GM12891 (cell line): ENCODE measurements around the gene FBXL7.

Experiments
- DNase-seq: peaks from one replicate; pipeline ENCODE4 v3.0.0; 2011; ENCODE audit warnings: low spot score; ENCODE audit not compliant: insufficient read length
- FAIRE-seq: peaks from 2 replicates; lab custom pipeline; 2011; peaks lifted over from hg19 to GRCh38; lab: Jason Lieb, UNC
- PAX5 ChIP-seq: IDR thresholded peaks from 2 replicates; pipeline ENCODE4 v1.6.1; 2011; ENCODE audit warnings: low read length, moderate library complexity, mild to moderate bottlenecking; ENCODE audit not compliant: insufficient read depth, severe bottlenecking
- POLR2A ChIP-seq: IDR thresholded peaks from 2 replicates; pipeline ENCODE4 v1.6.1; 2011; ENCODE audit warnings: low read depth, low read length, control low read depth
- POLR2AphosphoS5 ChIP-seq: IDR thresholded peaks from 2 replicates; pipeline ENCODE4 v1.6.1; 2011; ENCODE audit warnings: low read depth, low read length, control low read depth
- POU2F2 ChIP-seq: IDR thresholded peaks from 2 replicates; pipeline ENCODE4 v1.6.1; 2011; ENCODE audit warnings: low read depth, mild to moderate bottlenecking, control low read depth, low read length, moderate library complexity
- SPI1 ChIP-seq: IDR thresholded peaks from 2 replicates; pipeline ENCODE4 v1.6.1; 2011; ENCODE audit warnings: low read depth, low read length, control low read depth
- TAF1 ChIP-seq: IDR thresholded peaks from 2 replicates; pipeline ENCODE4 v1.6.1; 2011; ENCODE audit warnings: low read depth, low read length, control low read depth

The FBXL7 gene

DNA sequence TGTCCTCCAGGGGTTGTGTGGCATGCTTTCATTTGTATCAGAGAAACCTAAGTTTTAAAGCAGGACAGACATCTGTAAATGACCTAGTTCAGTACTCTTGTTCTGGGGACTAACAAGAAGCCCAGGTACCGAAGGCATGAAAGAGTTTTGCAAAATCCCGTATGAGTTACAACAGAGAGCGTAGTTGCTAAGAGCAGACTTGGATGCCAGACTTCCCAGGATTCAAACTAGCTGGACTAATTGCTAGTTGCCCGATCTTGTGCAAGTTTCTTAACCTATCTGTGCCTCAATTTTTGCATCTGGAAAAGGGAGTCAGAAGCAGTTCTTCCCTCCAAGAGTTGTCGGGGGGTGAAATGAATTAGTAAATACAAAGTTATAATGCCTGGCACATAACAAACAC lies 20.9 kb downstream of the FBXL7 start:
- no peak for FAIRE-seq
- no peak for DNase-seq
- TF ChIP-seq SPI1 (no peak), POLR2AphosphoS5 (no peak), POU2F2 (no peak), PAX5 (no peak), TAF1 (no peak), POLR2A (no peak)

GRCh38 chr5:15521381-15522186 lies 21.6 kb downstream of the FBXL7 start:
- DNase-seq (no peak), FAIRE-seq (no peak)
- TF ChIP-seq POLR2A = no peak
- no peak for TF ChIP-seq POU2F2
- TF ChIP-seq PAX5 = no peak
- no peak for TF ChIP-seq SPI1
- TF ChIP-seq POLR2AphosphoS5 = no peak
- TF ChIP-seq TAF1 = no peak

GRCh38 chr5:15522187-15522520 lies 22.2 kb downstream of the FBXL7 start:
- no peak for DNase-seq

GRCh38 chr5:15524712-15525111 lies 24.7 kb downstream of the FBXL7 start:
- TF ChIP-seq POLR2AphosphoS5 = no peak
- TF ChIP-seq POU2F2 = no peak
- TF ChIP-seq POLR2A = no peak
- TF ChIP-seq PAX5 = no peak
- DNase-seq (no peak), FAIRE-seq (no peak)

More at GRCh38 chr5:15522187-15522520, 22.2 kb downstream of the FBXL7 start:
- no peak for TF ChIP-seq TAF1
- TF ChIP-seq POU2F2 = no peak
- TF ChIP-seq PAX5 = no peak
- no peak for TF ChIP-seq SPI1
- TF ChIP-seq POLR2A = no peak
- no peak for TF ChIP-seq POLR2AphosphoS5
- FAIRE-seq = no peak

- FAIRE-seq = no peak
- no peak for DNase-seq
These were observed 25.8 kb downstream of the FBXL7 start for GRCh38 chr5:15525703-15526275.

GRCh38 chr5:15526413-15526812 lies 26.4 kb downstream of the FBXL7 start:
- no peak for DNase-seq
- no peak for TF ChIP-seq POLR2AphosphoS5
- no peak for TF ChIP-seq POLR2A
- no peak for TF ChIP-seq PAX5
- no peak for TF ChIP-seq SPI1
- TF ChIP-seq POU2F2 = no peak
- no peak for TF ChIP-seq TAF1
- FAIRE-seq = no peak

More at GRCh38 chr5:15525703-15526275, 25.8 kb downstream of the FBXL7 start:
- TF ChIP-seq POU2F2 (no peak), POLR2A (no peak), POLR2AphosphoS5 (no peak), SPI1 (no peak), PAX5 (no peak), TAF1 (no peak)

DNA sequence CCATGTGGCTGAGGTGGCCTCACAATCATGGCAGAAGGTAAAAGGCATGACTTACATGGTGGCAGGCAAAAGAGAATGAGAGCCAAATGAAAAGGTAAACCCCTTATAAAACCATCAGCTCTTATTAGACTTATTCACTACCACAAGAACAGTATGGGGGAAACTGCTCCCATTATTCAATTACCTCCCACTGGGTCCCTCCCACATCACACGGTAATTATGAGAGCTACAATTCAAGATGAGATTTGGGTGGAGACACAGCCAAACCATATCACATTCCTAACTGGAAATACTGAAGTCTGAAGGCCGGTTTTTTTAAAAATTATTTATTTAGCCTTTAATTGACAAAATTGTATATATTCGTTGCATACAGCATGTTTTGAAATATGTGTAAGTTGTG lies 28.5 kb downstream of the FBXL7 start:
- no peak for FAIRE-seq
- DNase-seq = no peak
- TF ChIP-seq POLR2A = no peak
- no peak for TF ChIP-seq TAF1
- TF ChIP-seq POU2F2 = no peak
- no peak for TF ChIP-seq SPI1
- TF ChIP-seq PAX5 = no peak
- no peak for TF ChIP-seq POLR2AphosphoS5

- no peak for FAIRE-seq
- TF ChIP-seq POU2F2 (no peak), TAF1 (no peak), POLR2A (no peak), POLR2AphosphoS5 (no peak), SPI1 (no peak), PAX5 (no peak)
These were observed 29.0 kb downstream of the FBXL7 start for GRCh38 chr5:15529013-15529412.

DNA sequence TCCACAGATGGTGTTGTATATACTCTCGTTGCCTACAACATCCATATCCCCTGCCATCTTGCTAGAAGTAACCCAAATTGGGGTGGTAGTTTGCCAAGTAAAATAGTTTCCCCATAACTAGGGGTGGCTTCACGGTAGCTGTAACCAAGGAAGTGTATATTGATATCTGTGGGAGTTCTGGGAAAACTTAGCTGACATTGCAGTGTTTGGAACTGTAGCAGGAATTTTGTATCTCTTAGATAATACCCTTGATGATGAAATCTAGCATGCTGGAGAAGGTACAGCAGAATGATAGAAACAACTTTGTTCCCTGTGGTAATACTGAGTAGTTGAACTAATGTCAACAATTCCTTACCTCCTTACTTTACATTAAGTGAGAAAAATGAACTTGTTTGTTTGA lies 29.8 kb downstream of the FBXL7 start:
- no peak for FAIRE-seq
- TF ChIP-seq POLR2A (no peak), POLR2AphosphoS5 (no peak), TAF1 (no peak), SPI1 (no peak), POU2F2 (no peak), PAX5 (no peak)
- DNase-seq = no peak

More at GRCh38 chr5:15529013-15529412, 29.0 kb downstream of the FBXL7 start:
- DNase-seq = no peak
